Endodermal cell (in vitro differentiated cells): ENCODE measurements around the gene SMG6. TPM values are rescaled to one million over a fixed set of nuclear protein-coding genes. Genes with fewer than 3 reads are reported as not detected.
A peak's percentile ranks its signal among the peaks of the same experiment; 100 is the strongest.

Experiments used
- DNase-seq: peaks from one replicate; pipeline ENCODE4 v3.0.0-alpha.2; 2017
- H3K27ac ChIP-seq: 2 replicates; pipeline ENCODE4 v1.5.1; 2013; ENCODE audit warnings: mild to moderate bottlenecking, low read depth, low read length, moderate library complexity
- H3K27me3 ChIP-seq: 2 replicates; pipeline ENCODE4 v1.6.1; 2013; ENCODE audit warnings: mild to moderate bottlenecking, low read length, moderate library complexity; ENCODE audit not compliant: insufficient read depth, control insufficient read depth, poor library complexity, severe bottlenecking
- H3K36me3 ChIP-seq: 2 replicates; pipeline ENCODE4 v1.7.0; 2013; ENCODE audit warnings: mild to moderate bottlenecking, low read length, moderate library complexity; ENCODE audit not compliant: control insufficient read depth, insufficient read depth
- H3K4me1 ChIP-seq: one replicate; pipeline ENCODE4 v1.7.0; 2013; ENCODE audit warnings: low read length; ENCODE audit not compliant: control insufficient read depth, insufficient read depth
- H3K4me3 ChIP-seq: 2 replicates; pipeline ENCODE4 v1.5.1; 2013; ENCODE audit warnings: mild to moderate bottlenecking, low read length, moderate library complexity
- H3K9ac ChIP-seq: 2 replicates; pipeline ENCODE4 v1.6.1; 2013; ENCODE audit warnings: mild to moderate bottlenecking, low read length, moderate library complexity; ENCODE audit not compliant: poor library complexity, severe bottlenecking; ENCODE audit errors: extremely low read depth
- H3K9me3 ChIP-seq: 2 replicates; pipeline ENCODE4 v1.6.1; 2013; ENCODE audit warnings: mild to moderate bottlenecking, low read length, moderate library complexity; ENCODE audit not compliant: control insufficient read depth
- H3K27ac Mint-ChIP-seq: 2 replicates; pipeline ENCODE4 v1.8.0; 2020; ENCODE audit warnings: mixed read lengths
- H3K27me3 Mint-ChIP-seq: 2 replicates; pipeline ENCODE4 v1.8.0; 2021; ENCODE audit warnings: mild to moderate bottlenecking, mixed read lengths; ENCODE audit not compliant: insufficient read depth
- H3K36me3 Mint-ChIP-seq: 2 replicates; pipeline ENCODE4 v1.8.0; 2020; ENCODE audit warnings: low read depth, mixed read lengths
- H3K4me1 Mint-ChIP-seq: 2 replicates; pipeline ENCODE4 v1.8.0; 2020; ENCODE audit warnings: mixed read lengths
- H3K4me3 Mint-ChIP-seq: 2 replicates; pipeline ENCODE4 v1.8.0; 2020; ENCODE audit warnings: mild to moderate bottlenecking, moderate library complexity, mixed read lengths
- H3K9me3 Mint-ChIP-seq: 2 replicates; pipeline ENCODE4 v1.8.0; 2020; ENCODE audit warnings: mild to moderate bottlenecking, mixed read lengths
- CTCF ChIP-seq: fragments of 200-600 bp; sonication (generic); conservative IDR thresholded peaks from 2 replicates; pipeline ENCODE4 v1.5.0; 2021; ENCODE audit warnings: antibody characterized with exemption, mild to moderate bottlenecking
- WGBS, 2 experiments: methylation state at CpG; one replicate each; pipeline versions ENCODE4 v1.1.5 to v1.1.7; 2013; ENCODE audit warnings: missing lambda C conversion rate in 2 of 2, mixed read lengths in 1 of 2; ENCODE audit not compliant: insufficient coverage in 1 of 2, insufficient read length in 1 of 2; 5-methylcytosine and 5-hydroxymethylcytosine counted together
- total RNA-seq, 2 donors: library from RNA; stranded (reverse); fragmentation: NEBNext Ultra II Directional in 1 of 2; extraction: Animal tissue kit (Norgen Biotek cat#: 25700) in 1 of 2; gene quantifications; 2 replicates in 1 of 2; 3 replicates in 1 of 2; pipeline ENCODE4 v1.2.1, GENCODE V29; 2021

SMG6 gene
- total RNA-seq, 2 donors from 2014 or later: 44.3 to 56.7 TPM

DNA sequence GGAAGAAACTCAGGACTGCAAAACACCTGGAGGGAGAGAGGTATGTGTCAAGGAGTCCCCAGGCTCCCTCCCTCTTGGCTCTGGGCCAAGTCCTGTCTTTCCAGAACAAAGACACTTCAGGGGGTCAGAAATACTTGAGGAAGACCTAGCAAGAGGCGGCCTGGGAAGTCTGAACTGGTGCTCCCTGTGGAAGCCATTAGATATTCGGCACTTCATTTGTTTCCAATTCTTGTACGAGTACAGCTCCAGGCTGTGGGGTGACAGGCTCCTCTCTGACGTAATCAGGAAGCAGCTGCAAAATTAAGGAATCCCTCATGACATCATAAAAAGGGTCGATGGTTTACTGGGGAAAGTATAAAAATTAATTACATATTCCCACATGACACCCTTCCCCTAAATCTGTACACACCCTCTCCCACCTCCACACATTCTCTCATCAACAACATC lies 108.7 kb downstream of the SMG6 start:
- no peak for TF ChIP-seq CTCF
- H3K36me3 Mint-ChIP-seq: peaks cover 38% of the 10 kb centered on the region
- H3K4me3 Mint-ChIP-seq: no peak overlapping the region
- H3K4me1 ChIP-seq: peaks cover 19% of the 10 kb centered on the region
- DNase-seq: peak; percentile 96
- H3K27ac ChIP-seq: no peak overlapping the region
- peaks cover 7% of the 10 kb centered on the region for H3K9me3 ChIP-seq
- H3K4me3 ChIP-seq: peak overlapping the region; percentile 6
- peaks cover 49% of the 10 kb centered on the region for H3K4me1 Mint-ChIP-seq
- H3K27me3 Mint-ChIP-seq: no peaks in the 10 kb centered on the region
- 36 to 65% methylated on average over 3 to 4 of the region's 5 CpGs for WGBS, 2 experiments
- H3K27me3 ChIP-seq: no peaks in the 10 kb centered on the region
- H3K9ac ChIP-seq: no peak overlapping the region
- peak overlapping the region; percentile 80 for H3K27ac Mint-ChIP-seq
- no peaks in the 10 kb centered on the region for H3K9me3 Mint-ChIP-seq
- H3K36me3 ChIP-seq: peaks cover 54% of the 10 kb centered on the region

DNA sequence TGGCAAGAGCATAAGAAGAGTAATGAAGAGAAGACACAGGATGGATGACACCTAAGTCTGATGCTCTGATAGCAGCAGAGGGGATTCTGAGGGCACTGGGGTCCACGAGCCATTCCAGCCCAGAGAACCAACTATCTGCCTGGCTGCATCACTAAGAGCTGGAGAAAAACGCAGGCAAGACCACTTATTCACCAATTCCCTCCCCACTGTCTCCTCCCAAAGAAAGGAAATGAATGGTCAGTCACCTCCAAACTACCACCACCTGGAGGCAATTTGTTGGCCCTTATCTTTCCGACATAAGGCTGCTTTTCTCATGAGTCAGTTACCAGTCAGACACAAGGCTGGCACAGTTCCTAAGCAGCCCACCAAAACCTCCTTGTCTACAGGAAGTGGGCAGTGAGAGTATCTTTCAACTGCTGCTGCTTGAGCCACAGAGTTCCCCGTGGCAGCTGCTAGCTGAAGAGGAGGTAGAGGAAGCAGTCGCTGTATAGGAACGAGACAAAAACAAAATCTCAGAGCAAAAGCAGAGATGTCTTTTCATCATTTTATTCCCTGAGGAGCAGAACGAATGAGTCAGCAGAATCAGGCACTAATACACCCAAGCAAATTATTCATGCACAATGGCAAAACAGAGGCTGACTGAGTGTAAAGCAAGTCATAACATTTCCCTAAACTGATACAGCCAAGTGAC lies 111.1 kb downstream of the SMG6 start:
- Mint-ChIP-seq H3K9me3 (no peaks in the 10 kb centered on the region), H3K4me1 (peaks cover 54% of the 10 kb centered on the region), H3K4me3 (no peak overlapping the region), H3K27me3 (no peaks in the 10 kb centered on the region), H3K27ac (no peak overlapping the region), H3K36me3 (peaks cover 51% of the 10 kb centered on the region)
- Histone ChIP-seq H3K27ac (no peak overlapping the region), H3K9ac (no peak overlapping the region), H3K9me3 (peaks cover 7% of the 10 kb centered on the region), H3K27me3 (no peaks in the 10 kb centered on the region), H3K36me3 (peaks cover 66% of the 10 kb centered on the region), H3K4me1 (peaks cover 20% of the 10 kb centered on the region), H3K4me3 (no peak overlapping the region)
- no peak for TF ChIP-seq CTCF
- 85 to 91% methylated on average over 4 to 7 of the region's 7 CpGs for WGBS, 2 experiments
- DNase-seq: no peak

DNA sequence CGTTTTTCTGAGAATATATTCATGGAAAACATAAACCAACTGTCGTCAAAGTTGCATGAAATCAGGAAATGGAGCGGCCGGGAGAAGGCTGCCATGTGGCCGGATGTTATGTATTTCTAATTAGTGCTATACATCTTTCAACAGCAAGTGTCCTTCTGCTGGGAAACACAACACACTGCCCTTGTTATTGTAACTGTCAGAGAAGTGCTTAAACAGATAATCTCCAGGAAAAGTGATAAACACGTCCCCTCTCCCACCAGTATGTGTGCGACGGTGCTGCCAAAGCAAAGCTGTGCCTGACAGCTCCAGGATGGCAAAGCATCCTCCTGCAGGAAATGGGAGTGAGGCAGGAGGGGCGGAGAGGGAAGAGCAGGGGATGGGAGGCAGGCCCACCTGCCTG lies 111.8 kb downstream of the SMG6 start:
- Mint-ChIP-seq H3K9me3 (no peaks in the 10 kb centered on the region), H3K36me3 (peaks cover 58% of the 10 kb centered on the region), H3K4me3 (no peak overlapping the region), H3K27me3 (no peaks in the 10 kb centered on the region), H3K4me1 (peaks cover 50% of the 10 kb centered on the region), H3K27ac (no peak overlapping the region)
- no peak overlapping the region for H3K27ac ChIP-seq
- H3K9me3 ChIP-seq: peaks cover 7% of the 10 kb centered on the region
- no peak for DNase-seq
- H3K9ac ChIP-seq: no peak overlapping the region
- H3K27me3 ChIP-seq: no peaks in the 10 kb centered on the region
- peaks cover 20% of the 10 kb centered on the region for H3K4me1 ChIP-seq
- 90% methylated on average over 5 to 9 of the region's 9 CpGs for WGBS, 2 experiments
- H3K36me3 ChIP-seq: peaks cover 73% of the 10 kb centered on the region
- no peak overlapping the region for H3K4me3 ChIP-seq
- no peak for TF ChIP-seq CTCF
